Astrocyte of the spinal cord (primary cell): ENCODE measurements around the gene NRG2.

Experiments
- DNase-seq: peaks from one replicate; pipeline ENCODE4 v3.0.0; 2011; ENCODE audit warnings: low read depth, low spot score
- H3K4me3 ChIP-seq: 2 replicates; pipeline ENCODE4 v1.5.1; 2011; ENCODE audit warnings: low read depth, mild to moderate bottlenecking, low read length, moderate library complexity
- CTCF ChIP-seq: IDR thresholded peaks from 2 replicates; pipeline ENCODE4 v1.5.1; 2012; ENCODE audit warnings: low read depth, mild to moderate bottlenecking, low read length, inconsistent platforms
- in situ Hi-C: cut with HindIII; loops from 2 replicates; pipeline ENCODE4 v1.10.0; 2017; ENCODE audit warnings: low sequenced_read_pairs

Gene NRG2

GRCh38 chr5:139880416-139881142 lies 162.5 kb downstream of the NRG2 start:
- in situ Hi-C loops, result no loop called here
- TF ChIP-seq CTCF, result no peak
- DNase-seq, result no peak
- no peak overlapping the region for H3K4me3 ChIP-seq

DNA sequence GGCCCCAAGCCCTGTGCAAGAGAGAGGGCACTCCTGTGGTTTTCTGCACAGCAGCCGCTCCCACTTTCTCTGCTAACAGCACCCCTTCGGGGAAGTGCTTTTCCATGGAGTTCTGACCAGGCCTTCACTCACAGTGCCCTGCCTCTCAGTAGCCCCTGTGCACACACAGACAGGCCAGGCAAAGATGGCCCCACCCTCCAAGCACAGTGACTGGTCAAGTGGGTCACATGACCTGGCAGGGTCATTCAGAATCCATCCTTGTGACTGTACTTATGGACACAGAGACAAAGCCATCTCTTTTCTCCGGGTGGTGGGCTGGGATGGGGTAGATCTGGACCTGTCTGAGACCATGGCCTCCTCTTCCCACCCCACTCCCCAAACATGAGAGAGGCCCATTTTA lies 165.0 kb downstream of the NRG2 start:
- DNase-seq, result no peak
- in situ Hi-C loops, result no loop called here
- TF ChIP-seq CTCF, result no peak
- H3K4me3 ChIP-seq, result no peak overlapping the region

GRCh38 chr5:139877129-139877597 lies 165.9 kb downstream of the NRG2 start:
- in situ Hi-C loops, result no loop called here
- TF ChIP-seq CTCF, result no peak
- DNase-seq, result no peak
- H3K4me3 ChIP-seq, result no peak overlapping the region

- no peak for DNase-seq
- no peak for TF ChIP-seq CTCF
- in situ Hi-C loops, result no loop called here
- no peak overlapping the region for H3K4me3 ChIP-seq
These were observed 167.1 kb downstream of the NRG2 start for GRCh38 chr5:139875957-139876356.

DNA sequence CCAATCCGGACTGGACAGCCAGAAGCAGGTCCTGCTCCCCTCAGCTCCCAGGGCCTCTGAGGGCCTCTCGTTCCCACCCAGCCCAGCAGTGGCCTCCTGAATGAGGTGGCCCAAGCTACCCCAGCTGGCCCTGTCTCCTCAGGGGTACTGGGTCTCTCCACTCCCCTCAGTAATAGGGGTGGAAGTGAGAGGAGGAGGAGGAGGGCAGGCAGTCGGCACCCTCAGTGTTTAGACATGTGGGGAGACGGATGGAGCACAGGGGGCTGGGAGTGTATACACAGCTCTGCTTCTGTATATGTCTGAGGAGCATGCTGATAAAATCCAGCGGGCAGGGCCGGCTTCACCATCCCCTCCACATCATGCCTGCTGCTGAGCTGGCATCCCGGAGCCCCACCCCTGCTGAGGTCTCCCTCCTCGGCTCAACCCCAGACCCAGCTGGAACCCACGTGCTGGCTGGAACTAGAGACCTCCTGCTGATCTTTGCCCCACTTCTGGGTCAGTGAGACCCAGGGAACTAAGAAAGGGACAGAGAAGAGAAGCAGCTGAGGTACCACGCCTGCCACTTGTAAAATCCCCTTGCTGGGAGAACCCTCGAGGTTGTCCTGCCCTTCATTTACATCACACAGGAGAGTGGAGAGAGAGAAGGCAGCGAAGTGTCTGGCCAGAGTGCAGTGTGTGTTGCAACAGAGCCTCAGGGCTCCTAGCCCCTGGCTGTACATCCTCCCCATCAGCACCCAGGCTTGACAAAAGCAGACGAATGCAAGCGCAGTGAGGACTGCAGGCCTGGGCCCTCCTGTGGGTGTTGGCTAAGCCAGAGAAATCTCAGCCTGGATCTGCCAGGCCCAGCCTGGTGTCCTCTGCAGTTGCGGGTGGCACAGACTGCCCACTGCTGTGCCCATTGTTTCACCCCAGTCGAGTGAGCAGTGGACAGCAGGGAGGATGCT lies 170.0 kb downstream of the NRG2 start:
- no peak for DNase-seq
- H3K4me3 ChIP-seq, result no peak overlapping the region
- in situ Hi-C loops, result no loop called here
- no peak for TF ChIP-seq CTCF

DNA sequence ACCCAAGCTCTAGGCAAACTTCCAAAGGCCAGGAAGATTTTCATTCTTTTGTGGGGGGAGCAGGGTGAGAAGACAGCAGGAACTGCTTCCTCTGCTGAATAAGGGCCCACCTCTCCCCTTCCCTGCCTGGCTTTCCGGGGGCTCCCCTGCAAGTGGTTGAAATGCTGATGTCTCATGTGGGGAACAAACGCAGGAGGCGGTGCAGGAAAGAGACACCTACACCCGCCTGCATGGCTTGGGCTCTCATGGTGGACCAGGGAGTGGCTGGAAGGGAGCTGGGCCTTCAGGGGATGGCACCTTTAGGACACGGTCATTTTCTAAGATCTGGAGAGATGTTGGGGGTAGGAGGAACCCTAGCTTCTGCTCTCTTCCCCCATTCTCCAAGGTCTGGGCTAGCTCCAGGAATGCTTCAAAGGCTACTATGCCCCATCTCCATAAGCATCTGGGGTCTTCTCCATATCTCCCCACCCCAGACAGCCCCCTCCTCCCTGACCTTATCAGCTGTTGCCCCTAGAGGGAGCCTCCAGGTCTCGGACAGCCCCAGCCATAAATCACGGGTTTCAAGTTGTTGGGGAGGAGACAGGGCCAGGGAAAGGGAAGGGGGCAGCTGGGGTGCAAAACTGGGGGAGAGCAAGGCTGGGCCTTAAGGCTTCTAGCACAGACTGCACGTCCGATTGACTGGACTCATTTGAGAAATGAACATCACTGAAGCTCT lies 170.9 kb downstream of the NRG2 start:
- TF ChIP-seq CTCF, result peak; percentile 11
- no peak for DNase-seq
- in situ Hi-C loops, result no loop called here
- no peak overlapping the region for H3K4me3 ChIP-seq
